ENCODE data around the gene CCDC102B.

- TF ChIP-seq CTCF (IDR thresholded peaks at IDR 0.05): no peak
- TF ChIP-seq POLR2A (IDR thresholded peaks at IDR 0.05): no peak
Observed at GRCh38 chr18:69067048-69067447, 269.2 kb downstream of the CCDC102B start.
